ENCODE data around the gene PRKCB. TPM values are rescaled to one million over a fixed set of nuclear protein-coding genes. Genes with fewer than 3 reads are reported as not detected.

PRKCB gene
- total RNA-seq, 1 experiment from 2014 or later: 2.0 TPM

DNA sequence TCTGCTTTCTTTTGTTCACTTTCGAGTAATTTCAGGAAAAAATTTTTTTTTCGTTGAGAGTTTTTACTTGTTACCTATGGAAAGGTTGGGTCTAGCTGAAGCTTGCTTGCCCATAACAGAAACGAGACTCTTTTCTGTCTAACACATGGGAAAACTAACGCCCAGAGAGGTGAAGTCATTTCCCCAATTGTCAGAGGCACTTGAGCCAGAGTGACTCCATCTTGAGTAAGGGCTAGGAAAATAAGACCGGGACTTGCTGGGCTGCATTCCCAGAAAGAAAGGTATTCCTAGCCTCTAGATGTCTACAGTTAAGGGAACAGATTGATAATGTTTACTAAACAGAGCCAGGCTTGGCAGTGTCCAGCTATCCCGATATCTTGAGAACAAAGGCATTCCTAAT, 26.8 kb downstream of the PRKCB start:
- DNase-seq (ENCODE audit: extremely low read depth, low read depth): no peak

DNA sequence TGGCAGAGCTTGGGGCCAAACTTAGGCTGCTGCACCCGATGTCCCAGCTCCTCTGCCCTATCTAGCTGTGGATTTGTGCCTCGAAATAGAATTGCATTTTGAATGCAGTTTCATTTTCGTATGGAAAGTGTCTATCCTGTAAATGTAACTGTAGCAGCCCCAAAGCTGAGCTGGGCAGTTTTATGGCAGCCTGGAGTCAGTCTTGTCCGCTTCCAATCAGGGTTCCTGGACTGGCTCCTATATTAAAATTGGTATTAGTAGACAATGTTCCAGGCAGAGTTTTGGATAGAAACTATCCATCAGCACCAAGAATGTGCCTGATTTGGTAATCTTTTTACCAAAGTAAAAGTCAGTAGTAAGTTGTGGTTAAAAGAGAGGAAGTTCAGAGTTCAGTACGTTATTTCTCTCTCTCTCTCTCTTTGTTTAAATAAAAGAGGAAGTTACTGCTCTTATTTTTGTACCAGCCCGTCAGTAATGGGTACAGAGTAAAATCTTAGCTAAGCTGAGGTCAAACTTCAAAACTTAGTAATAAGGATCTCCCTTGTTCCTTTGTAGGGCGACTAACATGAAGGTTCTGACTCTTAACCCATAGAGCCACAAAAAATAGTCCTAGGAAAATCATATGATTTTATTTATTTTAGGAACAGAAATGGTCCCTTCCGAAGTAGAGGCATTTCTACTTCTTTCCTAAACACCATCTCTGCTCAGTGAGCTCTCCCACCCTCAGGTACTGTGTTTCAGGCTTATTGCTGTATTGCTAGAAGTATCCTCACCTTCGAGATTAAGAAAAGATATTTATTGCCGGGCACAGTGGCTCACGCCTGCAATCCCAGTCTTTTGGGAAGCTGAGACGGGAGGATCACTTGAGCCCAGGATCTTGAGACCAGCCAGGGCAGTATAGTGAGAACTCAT, 28.0 kb downstream of the PRKCB start:
- no peak for DNase-seq (ENCODE audit: extremely low read depth, low read depth)

DNA sequence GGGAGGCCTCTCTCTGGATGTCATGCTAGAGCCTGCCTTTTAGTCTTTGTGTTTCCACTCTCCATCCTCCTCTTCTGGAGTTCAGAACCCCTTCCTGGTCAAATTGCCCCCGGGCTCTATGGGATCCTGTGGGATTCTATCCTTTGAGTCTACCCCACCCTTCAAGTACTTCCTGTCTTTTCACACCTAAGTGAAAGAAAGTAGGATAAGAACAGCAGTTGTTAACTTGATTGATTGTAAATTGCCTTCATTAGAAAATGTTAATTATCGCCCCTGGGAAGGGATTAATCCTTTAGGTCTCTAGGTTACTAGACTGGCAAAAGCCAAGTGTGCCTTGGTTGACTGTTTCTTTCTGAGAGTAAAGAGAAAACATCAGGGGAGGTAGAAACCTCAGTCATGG, 30.1 kb downstream of the PRKCB start:
- no peak for DNase-seq (ENCODE audit: extremely low read depth, low read depth)

DNA sequence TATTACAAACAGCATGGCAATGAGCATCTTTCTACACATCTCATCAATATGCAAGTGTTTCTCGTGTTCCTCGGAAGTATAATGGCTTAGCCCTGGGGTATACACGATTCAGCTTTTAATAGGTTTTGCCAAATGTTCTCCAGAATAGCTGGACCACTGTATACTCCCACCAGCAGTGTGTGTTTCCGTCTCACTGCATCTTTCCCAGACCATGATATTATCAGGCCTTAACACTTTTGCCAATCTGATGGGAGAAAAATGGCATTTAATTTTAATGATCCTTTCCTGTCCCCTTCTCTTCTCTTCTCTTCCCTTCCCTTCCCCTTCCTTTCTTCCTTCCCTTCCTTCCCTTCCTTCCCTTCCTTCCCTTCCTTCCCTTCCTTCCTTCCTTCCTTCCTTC, 30.8 kb downstream of the PRKCB start:
- DNase-seq (ENCODE audit: extremely low read depth, low read depth): no peak

DNA sequence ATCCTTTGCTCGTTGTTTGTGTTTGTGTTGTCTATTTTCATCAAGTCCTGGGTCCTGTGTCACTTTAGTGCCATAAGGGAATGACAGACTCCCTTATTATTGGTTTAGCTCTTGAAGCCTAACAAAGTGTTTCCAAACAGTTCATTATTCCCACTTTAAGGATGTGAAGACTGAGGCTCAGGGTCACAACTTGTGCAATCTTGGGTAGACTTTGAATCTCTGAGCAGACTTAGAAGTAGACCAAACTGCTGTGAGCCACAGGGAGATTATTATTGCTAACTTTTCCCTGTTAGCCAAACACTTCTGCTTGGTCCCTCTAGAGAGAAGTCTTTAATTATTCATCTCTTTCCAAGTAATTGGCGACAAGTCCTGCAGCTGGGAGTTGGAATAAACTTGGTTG, 31.8 kb downstream of the PRKCB start:
- DNase-seq (ENCODE audit: extremely low read depth, low read depth): no peak

DNA sequence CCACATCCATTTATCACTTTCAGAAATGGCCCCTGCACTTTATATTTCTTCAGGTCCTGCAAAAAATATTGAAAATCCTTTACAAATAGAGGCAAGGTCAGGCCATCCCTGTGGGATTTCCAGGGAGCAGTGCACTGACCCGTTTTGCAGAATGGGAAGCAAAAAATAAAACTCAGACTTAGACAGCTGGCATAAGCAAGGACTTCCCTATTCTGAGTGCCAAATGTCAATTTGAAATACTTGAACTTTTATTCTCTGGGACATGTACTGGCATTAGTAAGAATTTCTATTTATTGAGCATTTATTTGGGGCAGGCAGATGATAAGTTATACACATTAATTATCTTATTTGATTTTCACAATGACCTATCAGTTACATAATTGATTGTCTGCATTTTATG, 32.4 kb downstream of the PRKCB start:
- DNase-seq (ENCODE audit: extremely low read depth, low read depth): no peak

DNA sequence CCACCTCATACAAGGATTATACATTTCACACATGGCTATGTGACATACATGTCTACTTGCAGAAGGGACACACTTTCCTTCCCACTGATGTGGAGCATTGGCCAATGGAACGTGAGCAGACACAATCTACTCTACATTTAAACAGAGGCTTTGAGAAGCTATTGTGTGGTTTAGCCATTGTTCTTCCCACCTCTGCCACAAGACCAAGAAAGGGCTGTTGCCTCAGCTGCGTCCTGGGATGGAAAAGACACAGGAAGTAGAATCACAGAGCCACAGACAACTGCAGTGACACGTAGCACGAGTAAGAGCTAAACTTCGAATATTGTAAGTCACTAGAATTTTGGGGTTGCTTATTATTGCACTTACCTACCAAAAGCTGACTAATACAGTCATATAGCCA, 33.3 kb downstream of the PRKCB start:
- DNase-seq (ENCODE audit: extremely low read depth, low read depth): no peak

DNA sequence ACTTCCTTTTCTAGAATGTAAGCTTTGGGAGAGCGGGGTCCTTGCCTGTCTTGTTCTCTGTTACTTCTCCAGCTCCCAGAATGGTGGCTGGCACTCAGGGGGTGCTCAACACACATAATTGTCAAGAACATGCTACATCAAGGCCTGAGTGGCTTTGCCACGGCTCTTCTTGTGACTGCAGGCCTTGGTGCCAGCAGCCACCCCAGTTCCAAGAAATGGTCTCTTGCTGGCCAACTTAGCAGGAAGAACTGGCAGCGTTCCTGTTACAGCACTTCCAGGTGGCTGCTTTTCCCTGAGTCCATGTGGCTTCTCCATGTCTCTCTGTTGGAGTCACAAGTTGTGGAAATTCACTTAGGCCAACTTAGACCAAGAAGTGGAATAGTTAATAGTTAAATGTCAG, 36.1 kb downstream of the PRKCB start:
- no peak for DNase-seq (ENCODE audit: extremely low read depth, low read depth)

DNA sequence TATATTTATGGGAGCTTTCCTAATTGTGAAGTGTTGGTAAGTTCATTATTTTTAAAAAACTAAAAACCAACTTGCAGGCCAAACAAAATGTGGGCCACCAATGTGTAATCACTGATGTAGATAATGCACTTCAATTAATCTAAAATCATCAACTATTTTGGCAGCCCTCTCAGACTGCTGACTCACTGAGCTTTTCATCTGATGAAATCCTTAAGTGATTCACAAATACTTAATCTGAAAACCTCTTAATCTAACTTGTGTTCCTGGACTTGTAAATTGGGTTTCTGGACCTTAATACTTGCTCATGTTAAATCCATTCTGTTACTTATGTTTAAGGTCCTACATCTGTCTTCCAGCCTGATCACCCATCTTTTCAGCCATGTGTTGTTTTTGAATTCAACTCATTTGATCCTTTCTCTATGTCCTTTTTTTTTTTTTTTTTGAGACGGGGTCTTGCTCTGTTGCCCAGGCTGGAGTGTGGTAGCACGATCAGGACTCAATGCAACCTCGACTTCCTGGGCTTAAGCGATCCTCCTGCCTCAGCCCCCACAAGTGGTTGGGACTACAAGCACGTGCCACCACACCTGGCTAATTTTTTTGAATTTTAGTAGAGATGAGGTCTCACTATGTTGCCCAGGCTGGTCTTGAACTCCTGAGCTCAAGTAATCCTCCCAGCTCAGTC, 39.0 kb downstream of the PRKCB start:
- no peak for DNase-seq (ENCODE audit: extremely low read depth, low read depth)

DNA sequence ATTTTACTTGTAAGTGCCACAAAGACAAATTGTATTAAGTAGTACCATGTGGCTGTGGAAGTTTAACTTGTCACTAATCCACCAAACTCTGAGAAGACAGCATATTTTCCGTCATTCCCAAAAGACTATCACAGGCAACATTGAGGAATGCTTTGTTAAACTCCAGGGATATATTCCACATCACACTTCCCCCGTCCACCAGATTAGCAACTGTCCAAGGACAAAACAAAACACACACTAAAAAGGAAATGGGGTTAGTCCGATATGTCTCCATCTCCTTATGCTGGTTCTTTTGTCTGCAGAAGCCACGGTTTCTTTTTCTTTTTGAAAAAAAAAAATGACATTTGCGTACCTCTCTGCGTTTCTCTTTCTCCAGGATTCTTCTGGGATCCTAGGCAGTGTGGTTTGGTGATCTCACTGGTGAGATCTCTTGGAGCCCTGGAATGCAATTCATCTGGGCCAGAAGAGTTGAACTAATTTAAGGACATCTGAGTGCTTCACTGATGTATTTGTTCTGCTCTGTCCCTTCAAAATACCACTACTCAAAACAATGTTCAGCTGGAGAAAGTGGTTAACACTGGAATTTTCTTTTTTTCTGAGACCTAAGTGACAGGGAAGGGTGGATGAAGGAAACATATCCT, 40.6 kb downstream of the PRKCB start:
- no peak for DNase-seq (ENCODE audit: extremely low read depth, low read depth)

DNA sequence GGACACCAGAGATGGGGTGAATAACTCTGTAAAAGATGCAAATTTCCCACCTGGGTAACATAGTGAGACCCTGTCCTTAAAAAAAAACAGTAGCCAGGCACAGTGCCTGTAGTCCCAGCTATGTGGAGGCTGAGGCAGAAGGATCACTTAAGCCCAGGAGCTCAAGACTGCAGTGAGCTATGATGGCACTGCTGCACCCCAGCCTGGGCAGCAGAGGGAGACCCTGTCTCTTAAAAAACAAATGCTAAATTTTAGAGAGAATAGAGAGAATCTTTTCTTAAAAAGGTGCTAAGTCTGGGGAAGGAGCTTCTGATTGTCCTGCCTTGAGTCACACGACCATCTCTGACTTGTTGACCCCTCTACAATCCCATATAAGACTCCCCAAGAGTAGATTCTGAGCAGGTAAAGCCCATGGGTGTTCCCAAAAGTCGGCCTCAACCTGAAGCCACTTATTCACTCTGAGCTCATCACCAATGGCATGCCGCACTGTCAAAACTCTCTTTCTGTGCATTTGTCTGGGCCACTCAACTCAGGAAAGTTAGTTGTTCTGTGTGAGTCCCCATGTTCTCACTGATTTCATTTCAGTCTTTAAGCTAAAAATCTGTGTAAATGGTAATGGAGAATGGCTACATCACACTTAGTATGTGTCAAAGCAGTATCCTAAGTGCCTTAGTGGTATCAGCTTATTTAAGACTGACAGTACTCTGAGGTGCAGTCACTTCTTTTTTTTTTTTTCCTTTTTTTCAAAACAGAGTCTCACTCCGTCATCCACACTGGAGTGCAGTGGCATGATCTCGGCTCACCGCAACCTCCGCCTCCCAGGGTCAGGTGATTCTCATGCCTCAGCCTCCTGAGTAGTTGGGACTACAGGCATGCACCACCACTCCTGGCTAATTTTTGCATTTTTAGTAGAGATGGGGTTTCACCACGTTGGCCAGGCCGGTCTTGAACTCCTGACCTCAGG, 41.6 kb downstream of the PRKCB start:
- DNase-seq (ENCODE audit: extremely low read depth, low read depth): no peak

DNA sequence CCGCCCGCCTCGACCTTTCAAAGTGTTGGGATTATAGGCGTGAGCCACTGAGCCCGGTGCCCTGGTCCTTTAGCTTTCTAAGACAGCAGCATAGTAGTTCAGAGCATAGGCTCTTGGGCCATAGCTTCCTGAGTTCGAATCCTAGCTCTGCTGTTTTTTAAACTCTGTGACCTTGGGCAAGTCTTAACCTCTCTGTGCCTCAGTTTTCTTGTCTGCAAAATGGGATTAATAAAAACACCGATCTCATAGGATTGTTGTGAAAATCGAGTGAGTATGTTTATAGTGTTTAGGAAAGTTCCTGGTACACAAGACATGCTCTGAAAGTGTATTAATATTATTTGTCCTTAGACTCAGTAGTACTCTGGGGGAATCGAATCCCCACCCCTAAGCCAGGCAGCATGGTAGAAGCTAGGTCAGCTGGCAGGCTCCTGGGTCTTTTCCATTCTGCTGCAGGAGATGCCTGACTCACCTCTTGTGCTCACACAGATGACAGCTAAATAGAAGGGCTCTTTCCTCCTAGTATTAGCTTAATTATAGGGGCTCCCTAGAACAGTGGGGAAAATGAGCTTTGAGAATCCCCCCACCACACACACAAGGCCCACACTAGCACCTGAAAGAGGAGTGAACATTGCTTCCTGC, 44.1 kb downstream of the PRKCB start:
- no peak for DNase-seq (ENCODE audit: extremely low read depth, low read depth)

DNA sequence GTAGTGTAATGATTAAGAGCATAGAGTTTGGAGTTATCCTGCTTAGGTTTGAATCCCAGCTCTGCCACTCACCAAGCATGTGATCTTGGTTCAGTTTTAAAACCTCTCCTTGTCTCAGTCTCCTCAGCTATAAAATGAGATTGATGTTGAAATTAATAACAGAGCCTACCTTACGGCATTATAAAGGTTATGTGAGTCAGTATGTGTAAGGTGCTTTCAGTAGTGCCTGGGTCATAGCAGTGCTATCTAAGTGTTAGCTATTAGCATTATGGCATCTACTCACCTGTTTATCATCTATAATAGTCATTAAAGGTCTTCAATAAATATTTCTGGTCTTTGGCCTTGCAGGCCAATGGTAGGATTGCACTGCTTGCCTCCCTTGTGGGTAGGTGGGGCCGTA, 53.4 kb downstream of the PRKCB start:
- no peak for DNase-seq (ENCODE audit: extremely low read depth, low read depth)

DNA sequence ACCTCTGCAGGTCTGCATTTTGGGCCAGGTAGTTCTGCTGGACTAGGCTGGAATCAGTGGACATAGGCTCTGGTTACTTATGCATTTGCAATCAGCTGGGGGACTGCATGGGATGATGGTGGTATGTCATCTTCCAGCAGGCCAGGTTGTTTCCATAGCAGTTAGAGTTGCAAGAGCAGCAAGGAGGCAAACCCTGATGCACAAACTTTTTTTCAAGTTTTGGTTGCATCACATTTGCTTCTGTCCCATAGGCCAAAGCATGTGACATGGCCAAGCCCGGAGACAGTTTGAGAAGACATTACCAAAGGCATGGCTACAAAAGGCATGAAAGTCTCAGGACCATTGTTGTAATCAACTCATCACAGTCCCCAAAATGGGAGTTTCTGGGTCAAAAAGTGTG, 58.2 kb downstream of the PRKCB start:
- DNase-seq (ENCODE audit: extremely low read depth, low read depth): no peak

DNA sequence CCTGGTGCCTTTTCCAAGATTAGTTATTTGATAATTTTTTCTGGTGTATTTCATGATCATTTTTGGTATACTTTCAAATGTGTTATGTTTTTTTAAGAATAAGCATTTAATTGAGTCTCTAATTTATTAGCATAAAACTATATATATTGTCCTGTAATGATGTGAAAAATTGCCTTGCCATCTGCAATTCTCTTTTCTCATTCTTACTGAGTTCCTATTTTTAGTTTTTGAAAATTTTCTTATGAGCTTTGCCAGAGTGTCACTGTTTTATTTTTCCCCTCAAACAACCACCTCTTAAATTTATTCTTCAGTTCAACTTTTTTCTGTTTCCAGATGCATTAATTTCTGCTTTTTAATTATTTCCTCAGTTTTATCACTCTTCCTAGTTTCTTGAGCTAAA, 59.3 kb downstream of the PRKCB start:
- no peak for DNase-seq (ENCODE audit: extremely low read depth, low read depth)

DNA sequence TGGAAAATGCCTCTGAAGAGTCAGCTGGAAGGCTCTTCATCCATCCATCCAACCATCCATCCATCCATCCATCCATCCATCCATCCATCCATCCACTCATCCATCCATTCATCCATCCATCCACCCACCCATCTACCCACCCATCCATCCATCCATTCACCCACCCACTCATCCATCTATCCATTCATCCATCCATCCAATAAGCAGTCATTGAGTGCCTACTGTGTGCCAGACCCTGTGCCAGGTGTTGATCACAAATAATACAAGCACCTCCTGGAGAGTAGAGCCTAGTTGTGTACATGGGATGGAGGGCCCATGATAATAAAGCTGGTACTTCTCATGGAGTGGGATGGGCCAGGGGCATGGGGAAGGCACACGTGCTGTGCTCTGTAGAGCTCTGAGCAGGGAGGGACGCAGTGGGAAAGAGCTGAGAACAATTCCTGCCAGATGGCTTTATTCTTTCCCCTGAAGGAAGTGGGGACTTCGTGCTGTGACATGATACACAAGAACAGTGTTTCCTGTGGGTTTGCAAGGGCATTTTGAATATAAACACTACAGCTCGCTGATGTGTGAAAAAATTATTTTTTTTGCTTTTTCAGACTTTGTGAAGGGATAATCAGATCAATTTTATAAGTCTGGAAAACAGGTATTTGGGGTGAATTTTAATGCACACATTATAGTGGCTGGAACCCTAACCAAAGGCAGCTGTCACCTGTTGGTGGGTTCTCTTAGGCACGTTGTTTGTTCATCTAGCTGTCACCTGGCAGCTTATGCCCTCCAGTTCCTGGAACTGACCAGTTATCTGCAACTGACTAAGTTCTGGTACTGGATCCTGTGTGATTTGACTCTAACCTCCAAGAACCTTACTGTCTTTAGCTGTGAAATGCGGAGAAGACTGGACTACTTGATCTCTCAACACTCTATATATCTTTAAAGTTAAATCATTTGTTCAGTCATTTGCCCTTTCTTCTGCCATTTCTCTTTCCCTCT, 61.3 kb downstream of the PRKCB start:
- DNase-seq (ENCODE audit: extremely low read depth, low read depth): no peak

DNA sequence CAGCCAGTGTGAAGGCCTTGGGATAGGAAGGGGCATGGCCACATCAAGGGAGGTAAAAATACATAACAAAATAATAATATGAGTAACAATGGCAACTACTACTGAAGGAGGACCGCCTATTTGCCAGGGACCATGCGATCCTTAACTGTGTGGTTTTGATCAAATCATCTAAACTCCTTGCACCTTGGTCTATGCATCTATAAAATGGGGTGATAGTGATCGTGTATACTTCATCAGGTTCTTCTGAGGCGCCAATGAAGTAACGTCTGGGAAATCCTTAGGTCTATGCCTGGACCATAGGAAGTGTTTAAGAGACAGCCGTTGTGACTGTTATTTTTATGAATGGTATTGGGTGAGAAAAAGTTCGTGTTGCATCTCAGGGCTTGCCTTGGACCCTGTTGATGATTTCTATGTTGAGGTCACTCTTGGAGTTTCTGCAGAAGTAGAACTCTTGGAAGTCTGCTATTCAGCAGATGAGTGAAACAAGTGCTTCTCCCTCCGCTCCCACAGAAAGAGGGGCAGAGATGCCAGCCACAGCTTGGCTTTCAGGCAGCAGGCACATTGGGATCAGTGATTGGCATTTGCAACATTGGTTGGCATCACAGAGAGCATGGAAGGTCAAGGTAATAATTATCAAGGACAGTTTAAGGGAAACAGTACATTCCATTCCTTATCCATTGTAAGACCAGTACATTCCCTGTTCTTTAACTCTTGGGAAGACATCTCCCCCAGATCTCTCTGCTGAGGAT, 63.1 kb downstream of the PRKCB start:
- DNase-seq (ENCODE audit: extremely low read depth, low read depth): no peak

DNA sequence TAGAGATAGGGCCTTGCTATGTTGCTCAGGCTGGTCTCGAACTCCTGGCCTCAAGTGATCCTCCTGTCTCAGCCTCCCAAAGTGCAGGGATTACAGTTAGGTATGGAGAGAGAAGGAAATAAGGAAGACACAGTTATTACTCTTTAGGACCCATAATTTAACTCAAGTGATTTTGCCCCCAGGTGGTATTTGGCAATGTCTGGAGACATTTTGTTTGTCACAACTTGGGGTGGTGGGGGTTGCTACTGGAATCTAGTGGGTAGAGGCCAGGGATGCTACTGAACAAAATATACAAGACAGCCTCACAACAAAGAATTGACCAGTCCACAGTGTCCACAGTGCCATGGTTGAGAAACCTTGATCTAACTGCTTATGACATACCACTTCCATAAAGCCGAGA, 64.1 kb downstream of the PRKCB start:
- DNase-seq (ENCODE audit: extremely low read depth, low read depth): no peak
